Kidney tubule cell (primary cell): Measurements from ENCODE around the gene RINL.
"Not testable (repeated sequence)": the region's sequence is repeated elsewhere in the genome, so short reads cannot be mapped to it uniquely, and the experiment has no call there.

Source experiments
- DNase-seq: peaks from one replicate; pipeline ENCODE4 v3.0.0-alpha.2; 2018; ENCODE audit warnings: low spot score

The RINL gene

GRCh38 chr19:38904581-38905539 lies 26.8 kb upstream of the RINL start:
- no peak for DNase-seq

DNA sequence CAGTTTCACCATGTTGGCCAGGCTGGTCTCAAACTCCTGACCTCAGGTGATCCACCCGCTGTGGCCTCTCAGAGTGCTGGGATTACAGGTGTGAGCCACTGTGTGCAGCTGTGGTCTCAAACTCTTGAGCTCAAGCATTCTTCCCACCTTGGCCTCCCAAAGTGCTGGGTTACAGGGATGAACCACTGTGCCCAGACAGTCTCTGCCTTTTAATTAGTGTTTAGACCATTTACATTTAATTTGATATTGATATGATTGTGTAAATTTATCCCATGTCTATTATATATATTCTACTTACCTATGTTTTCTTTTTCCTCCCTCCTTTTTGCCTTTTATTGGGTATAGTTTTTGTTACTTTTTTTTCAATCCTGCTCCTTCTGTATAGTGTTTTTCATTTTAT lies 23.6 kb upstream of the RINL start:
- DNase-seq = no peak

GRCh38 chr19:38900743-38901190 lies 22.7 kb upstream of the RINL start:
- DNase-seq = no peak

DNA sequence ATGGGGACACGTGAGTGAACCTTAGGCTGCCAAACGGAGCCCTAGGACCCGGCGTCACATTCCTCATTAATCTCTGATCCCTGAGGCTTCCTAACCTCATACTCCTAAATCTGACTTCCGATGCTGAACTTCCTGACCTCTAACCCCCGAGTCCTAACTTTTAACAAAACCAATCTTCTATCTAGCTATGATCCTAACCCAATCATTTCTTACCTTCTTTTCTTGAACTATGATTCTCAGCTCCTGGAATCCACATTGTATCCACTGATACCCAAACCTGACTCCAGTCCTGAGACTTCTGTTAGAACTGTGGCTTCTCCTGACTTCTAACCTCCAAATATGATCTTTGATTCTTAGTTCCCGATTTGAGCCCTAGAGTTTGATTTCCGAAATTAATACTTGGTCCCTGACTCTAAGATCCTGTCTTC lies 22.1 kb upstream of the RINL start:
- no peak for DNase-seq

- peak; percentile 100 for DNase-seq
Observed at GRCh38 chr19:38899447-38900201, 21.5 kb upstream of the RINL start, which contains the start of the genes NFKBIB and SIRT2. Gene NFKBIB (plus strand): TSS chr19:38899969. CDS start chr19:38900033, 64 bp downstream. Gene SIRT2 (minus strand): TSS chr19:38899618. CDS start chr19:38899521, 97 bp downstream.

- DNase-seq = peak; percentile 34
Observed at GRCh38 chr19:38898788-38899446, 20.8 kb upstream of the RINL start.

GRCh38 chr19:38894968-38895367 lies 16.9 kb upstream of the RINL start:
- DNase-seq = no peak

DNA sequence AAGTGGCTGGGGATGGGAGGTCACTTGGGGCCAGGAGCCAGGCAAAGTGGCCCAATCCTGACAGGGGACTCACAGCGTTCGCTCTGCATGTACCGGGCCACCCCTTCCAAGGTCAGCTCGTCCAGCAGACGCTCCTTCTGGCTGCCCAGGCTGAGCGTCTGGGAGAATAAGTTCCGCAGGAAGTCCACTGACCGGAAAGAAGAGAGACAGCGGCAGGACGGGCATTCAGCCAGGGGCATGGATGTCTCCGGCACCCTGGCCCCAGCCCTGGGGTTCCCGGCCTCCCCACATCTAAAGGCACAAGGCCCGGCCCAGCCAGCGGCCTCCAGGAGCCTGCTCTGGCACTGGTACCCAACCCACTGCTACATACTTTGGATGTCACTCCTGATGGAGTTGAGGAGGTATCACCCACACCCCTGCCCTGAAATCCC lies 15.3 kb upstream of the RINL start:
- no peak for DNase-seq

GRCh38 chr19:38892841-38893240 lies 14.8 kb upstream of the RINL start:
- no peak for DNase-seq

GRCh38 chr19:38891771-38892170 lies 13.7 kb upstream of the RINL start:
- DNase-seq = no peak

- DNase-seq = no peak
Observed at GRCh38 chr19:38890686-38891085, 12.6 kb upstream of the RINL start.

DNA sequence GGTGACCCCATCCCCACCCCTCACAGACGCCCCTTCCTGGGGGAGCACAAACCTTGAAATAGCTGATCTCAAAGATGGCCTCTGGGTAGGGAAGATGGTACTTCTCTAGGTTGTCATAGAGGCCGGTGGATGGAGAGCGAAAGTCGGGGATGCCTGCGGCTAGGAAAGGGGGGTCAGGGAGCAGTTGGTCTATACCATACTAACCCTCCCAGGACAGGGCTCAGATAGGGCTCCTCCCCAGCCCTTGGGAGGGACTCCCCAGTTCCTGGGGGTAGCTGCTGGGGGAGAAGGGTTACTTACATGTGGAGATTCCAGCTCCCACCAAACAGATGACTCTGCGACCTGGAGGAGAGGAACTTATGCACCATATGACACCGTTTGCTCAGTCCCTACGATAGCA lies 11.7 kb upstream of the RINL start:
- no peak for DNase-seq

GRCh38 chr19:38888876-38889275 lies 10.8 kb upstream of the RINL start:
- no peak for DNase-seq

DNA sequence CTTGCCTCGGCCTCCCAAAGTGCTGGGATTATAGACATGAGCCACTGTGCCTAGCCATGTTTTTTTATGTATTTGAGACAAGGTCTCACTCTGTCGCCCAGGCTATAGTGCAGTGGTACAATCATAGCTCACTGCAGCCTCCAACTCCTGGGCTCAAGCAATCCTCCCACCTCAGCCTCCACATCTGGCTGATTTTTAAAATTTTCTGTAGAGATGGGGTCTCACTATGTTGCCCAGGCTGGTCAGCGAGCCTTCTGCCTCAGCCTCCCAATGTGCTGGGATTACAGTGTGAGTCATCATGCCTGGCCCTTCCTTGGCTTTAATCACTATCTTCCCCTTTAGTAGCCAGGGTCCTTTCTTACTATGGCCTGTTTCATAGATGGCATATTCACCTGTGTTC lies 6.6 kb upstream of the RINL start:
- DNase-seq = not testable (repeated sequence)

DNA sequence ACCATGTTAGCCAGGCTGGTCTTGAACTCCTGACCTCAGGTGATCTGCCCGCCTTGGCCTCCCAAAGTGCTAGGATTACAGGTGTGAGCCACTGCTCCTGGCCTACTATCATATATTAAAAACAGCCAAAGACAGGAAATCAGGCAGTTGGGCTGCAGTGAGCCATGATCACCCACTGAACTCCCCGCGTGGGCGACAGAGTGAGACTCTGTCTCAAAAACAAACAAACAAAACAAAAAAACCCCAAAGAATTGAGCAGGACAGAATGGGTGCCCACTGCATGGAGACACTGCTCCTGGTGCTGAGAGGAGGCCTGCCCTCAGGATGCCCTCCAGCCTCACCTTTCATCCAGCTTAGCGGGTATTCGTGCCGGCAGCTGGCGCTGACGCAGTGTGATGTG lies 5.2 kb upstream of the RINL start:
- DNase-seq = no peak

DNA sequence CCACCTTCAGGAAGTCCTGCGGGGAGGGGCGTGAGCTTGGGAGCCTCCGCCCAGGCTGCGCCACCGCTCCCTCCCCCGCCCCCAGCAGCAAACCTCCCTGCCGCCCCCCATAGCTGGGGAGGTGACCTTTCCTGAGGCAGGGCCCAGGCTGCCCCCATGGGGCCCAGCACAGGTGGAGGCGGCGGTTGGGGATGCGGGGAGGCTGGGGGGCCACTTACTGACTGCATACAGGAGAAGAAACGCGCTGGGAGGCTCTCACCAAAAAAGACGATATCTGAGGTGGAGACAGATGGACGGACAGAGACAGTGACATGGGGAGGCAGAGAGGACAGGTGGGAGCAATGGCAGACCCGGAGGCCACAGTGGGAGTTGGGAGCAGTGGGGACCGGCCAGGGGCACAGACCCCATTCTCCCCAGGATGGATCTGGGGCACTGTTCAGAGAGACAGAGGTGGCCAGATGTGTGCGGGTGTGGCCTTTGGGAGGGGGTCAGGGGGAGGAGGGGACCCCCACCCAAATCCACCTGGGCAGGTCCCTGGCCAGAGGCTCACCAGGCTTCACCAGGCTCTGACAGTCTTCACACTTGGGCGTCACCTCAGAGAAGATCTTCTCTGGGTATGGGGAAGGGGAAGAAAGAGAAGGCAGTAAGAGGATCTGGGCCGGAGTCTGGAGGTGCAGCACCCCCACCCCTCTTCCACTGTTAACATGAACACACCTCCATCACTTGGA lies 3.0 kb upstream of the RINL start:
- DNase-seq = no peak

DNA sequence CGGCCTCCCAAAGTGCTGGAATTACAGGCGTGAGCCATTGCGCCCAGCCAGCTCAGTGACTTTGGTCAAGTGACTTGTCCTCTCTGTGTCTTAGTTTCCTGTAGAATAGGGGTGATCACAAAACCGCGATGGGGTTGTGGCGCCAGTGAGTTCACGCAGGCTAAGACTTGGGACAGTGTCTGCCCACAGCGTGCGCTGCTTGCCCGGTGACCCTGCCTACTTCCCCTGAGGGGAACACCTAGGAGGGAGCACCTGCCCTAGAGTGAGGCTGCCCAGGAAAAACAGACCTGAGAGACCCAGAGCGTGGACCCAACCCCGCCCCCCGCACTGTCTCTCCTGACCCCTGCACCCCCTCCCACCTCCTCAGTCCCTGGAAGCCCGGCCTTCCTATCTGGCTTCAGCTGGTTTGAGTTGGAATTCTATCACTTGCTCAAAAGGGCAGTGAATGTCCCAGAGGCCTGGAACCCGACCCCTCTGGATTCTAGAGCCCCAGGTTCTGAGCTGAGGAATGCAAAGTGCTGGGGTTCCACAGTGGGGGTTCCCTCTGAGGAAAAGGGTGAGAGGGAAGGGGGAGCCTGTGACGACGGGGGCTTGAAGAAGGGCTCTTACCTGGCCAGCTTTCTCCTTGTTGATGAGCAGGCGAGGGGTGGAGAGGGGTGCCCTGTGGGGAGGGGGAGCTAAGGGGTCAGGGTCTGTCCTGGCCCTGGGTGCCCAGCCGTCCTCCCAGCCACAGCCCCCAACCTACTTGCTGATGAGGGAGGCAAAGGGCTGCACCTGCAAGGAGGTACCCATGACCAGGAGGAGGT lies 2.2 kb upstream of the RINL start:
- no peak for DNase-seq

- DNase-seq = no peak
Observed at GRCh38 chr19:38879400-38879751, 1.3 kb upstream of the RINL start.

DNA sequence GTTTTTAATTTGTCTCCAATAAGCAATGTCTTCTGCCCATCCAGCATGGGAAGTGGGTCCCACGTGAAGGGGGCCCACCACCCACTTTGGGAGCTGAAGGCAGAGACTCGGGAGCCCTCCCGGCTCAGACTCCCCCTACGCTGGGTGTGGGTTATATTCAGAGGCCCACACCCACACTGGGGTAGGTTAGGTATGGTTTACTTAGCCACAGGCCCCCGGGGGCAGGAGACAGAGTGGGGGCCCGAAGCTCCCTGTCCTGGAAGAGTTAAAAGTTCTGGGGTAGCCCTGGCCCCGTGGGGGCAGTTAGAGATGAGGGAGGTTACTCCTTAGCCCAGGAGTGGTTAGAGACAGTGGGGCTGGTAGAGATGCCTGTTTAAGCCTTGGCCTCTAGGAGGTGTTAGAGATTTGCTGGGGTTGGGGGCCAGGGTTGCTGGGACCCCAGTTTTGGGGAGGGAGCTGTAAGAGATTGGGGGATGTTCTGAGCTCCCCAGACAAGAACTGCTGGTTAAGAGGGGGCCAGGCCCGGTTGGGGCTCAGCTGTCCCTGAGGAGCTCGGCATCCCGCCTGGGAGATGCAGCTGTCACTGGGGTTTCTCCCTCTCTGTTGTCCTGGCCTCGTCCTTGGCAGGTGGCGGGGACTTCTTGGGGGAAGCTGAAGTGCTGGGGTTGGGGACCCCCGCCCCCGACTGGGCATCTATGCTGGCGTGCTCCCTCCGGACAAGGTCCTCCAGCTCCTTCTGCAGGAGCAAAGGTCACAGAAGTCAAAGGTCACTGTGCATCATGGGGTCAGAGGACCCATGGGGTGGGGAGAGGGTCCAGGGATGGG lies 712 bp upstream of the RINL start:
- DNase-seq = no peak
